Trophoblast cell (in vitro differentiated cells and primary cell): ENCODE measurements around the gene MTSS2.
"Not testable (repeated sequence)": the region's sequence is repeated elsewhere in the genome, so short reads cannot be mapped to it uniquely, and the experiment has no call there.

ENCODE experiments used
- DNase-seq, 2 donors: peaks; one replicate each; pipeline ENCODE4 v3.0.0-alpha.2; 2016
- H2AFZ ChIP-seq: 2 replicates; pipeline ENCODE4 v1.6.1; 2013; ENCODE audit warnings: low read length, moderate library complexity, mild to moderate bottlenecking; ENCODE audit not compliant: insufficient read depth, poor library complexity
- H2AK5ac ChIP-seq: 2 replicates; pipeline ENCODE4 v1.6.1; 2013; ENCODE audit warnings: mild to moderate bottlenecking, low read length
- H2BK120ac ChIP-seq: 2 replicates; pipeline ENCODE4 v1.6.1; 2013; ENCODE audit warnings: low read length, mild to moderate bottlenecking, moderate library complexity; ENCODE audit not compliant: insufficient read depth, poor library complexity
- H2BK12ac ChIP-seq: 2 replicates; pipeline ENCODE4 v1.6.1; 2013; ENCODE audit warnings: mild to moderate bottlenecking, low read length, moderate library complexity
- H2BK5ac ChIP-seq: 2 replicates; pipeline ENCODE4 v1.6.1; 2013; ENCODE audit warnings: low read length, low read depth, moderate library complexity, mild to moderate bottlenecking; ENCODE audit not compliant: poor library complexity
- H3K14ac ChIP-seq: 2 replicates; pipeline ENCODE4 v1.6.1; 2013; ENCODE audit warnings: mild to moderate bottlenecking, low read length
- H3K18ac ChIP-seq: 2 replicates; pipeline ENCODE4 v1.6.1; 2013; ENCODE audit warnings: mild to moderate bottlenecking, low read length
- H3K23ac ChIP-seq: 2 replicates; pipeline ENCODE4 v1.6.1; 2013; ENCODE audit warnings: low read length
- H3K27ac ChIP-seq: 2 replicates; pipeline ENCODE4 v1.5.1; 2013; ENCODE audit warnings: low read depth, mild to moderate bottlenecking, inconsistent platforms, low read length, moderate library complexity
- H3K27me3 ChIP-seq: 2 replicates; pipeline ENCODE4 v1.6.1; 2013; ENCODE audit warnings: inconsistent platforms, mild to moderate bottlenecking, low read length, moderate library complexity; ENCODE audit not compliant: insufficient read depth
- H3K36me3 ChIP-seq, 2 experiments: 1 replicate in 1 of 2; 2 replicates in 1 of 2; pipeline ENCODE4 v1.6.1; 2013; ENCODE audit warnings: low read length in 2 of 2, mild to moderate bottlenecking in 2 of 2, moderate library complexity in 1 of 2; ENCODE audit not compliant: insufficient read depth in 2 of 2, control insufficient read depth in 1 of 2
- H3K4ac ChIP-seq: 2 replicates; pipeline ENCODE4 v1.6.1; 2013; ENCODE audit warnings: low read depth, mild to moderate bottlenecking, low read length, moderate library complexity
- H3K4me1 ChIP-seq, 2 experiments: 1 replicate in 1 of 2; 2 replicates in 1 of 2; pipeline ENCODE4 v1.6.1; 2013; ENCODE audit warnings: low read length in 2 of 2, mild to moderate bottlenecking in 2 of 2, moderate library complexity in 1 of 2; ENCODE audit not compliant: insufficient read depth in 2 of 2, control insufficient read depth in 1 of 2
- H3K4me2 ChIP-seq: 2 replicates; pipeline ENCODE4 v1.6.1; 2013; ENCODE audit warnings: inconsistent platforms, mild to moderate bottlenecking, low read length, moderate library complexity
- H3K4me3 ChIP-seq: 2 replicates; pipeline ENCODE4 v1.5.1; 2013; ENCODE audit warnings: mild to moderate bottlenecking, low read depth, low read length, inconsistent platforms
- H3K79me1 ChIP-seq: one replicate; pipeline ENCODE4 v1.6.1; 2013; ENCODE audit warnings: low read length
- H3K79me2 ChIP-seq: 2 replicates; pipeline ENCODE4 v1.6.1; 2013; ENCODE audit warnings: low read length, mild to moderate bottlenecking; ENCODE audit not compliant: control insufficient read depth, insufficient read depth, poor library complexity
- H3K9ac ChIP-seq: 2 replicates; pipeline ENCODE4 v1.6.1; 2013; ENCODE audit warnings: mild to moderate bottlenecking, low read length
- H3K9me3 ChIP-seq: 2 replicates; pipeline ENCODE4 v1.6.1; 2013; ENCODE audit warnings: low read depth, mild to moderate bottlenecking, control low read depth, inconsistent platforms, low read length; ENCODE audit not compliant: insufficient read depth
- H4K12ac ChIP-seq: 2 replicates; pipeline ENCODE4 v1.6.1; 2013; ENCODE audit warnings: low read depth, mild to moderate bottlenecking, low read length, moderate library complexity
- H4K8ac ChIP-seq: 2 replicates; pipeline ENCODE4 v1.6.1; 2013; ENCODE audit warnings: low read depth, mild to moderate bottlenecking, low read length, moderate library complexity
- H4K91ac ChIP-seq: one replicate; pipeline ENCODE4 v1.6.1; 2013; ENCODE audit warnings: low read depth, mild to moderate bottlenecking, low read length, moderate library complexity
- WGBS: extraction: QIAGEN DNeasy Blood & Tissue Kit; methylation state at CpG from one replicate; pipeline ENCODE4 v1.1.7; 2013; ENCODE audit warnings: missing lambda C conversion rate; ENCODE audit not compliant: insufficient read length, insufficient coverage; ENCODE audit errors: extremely low coverage; 5-methylcytosine and 5-hydroxymethylcytosine counted together

The MTSS2 gene

DNA sequence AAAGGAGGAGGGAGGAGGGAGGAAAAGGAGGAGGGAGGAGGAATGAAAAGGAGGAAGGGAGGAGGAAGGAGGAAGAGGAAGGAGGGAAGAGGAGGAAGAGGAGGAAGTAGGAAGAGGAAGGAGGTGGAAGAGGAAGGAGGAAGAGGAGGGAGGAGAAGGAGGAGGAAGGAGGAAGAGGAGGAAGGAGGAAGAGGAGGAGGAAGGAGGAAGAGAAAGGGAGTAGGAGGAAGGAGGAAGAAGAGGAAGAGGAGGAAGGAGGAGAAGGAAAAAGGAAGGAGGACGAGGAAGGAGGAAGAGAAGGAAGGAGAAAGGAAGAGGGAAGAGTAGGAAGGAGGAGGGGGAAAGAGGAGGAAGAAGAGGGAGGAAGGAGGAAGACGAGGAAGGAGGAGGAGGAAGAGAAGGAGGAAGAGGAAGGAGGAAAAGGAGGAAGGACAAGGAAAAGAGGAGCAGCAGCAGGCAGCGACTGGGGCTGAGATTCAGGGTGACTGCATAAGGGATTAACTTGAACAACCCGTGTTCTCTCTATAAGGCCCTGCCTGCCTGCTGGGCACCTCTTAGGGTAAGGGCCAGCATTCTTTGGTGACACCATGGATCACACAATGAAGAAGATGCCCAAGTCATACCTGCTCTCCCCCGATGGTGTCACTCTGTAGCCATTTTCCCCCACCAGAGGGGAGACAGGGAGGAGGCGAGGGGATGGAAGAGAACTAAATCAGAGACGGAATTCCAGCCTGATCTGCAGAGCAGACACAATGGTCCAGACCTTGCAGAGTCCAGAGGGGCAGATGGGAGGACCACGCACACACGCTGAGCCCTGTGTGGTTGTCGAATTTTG lies 40.9 kb downstream of the MTSS2 start:
- H3K9ac ChIP-seq = no peak overlapping the region

DNA sequence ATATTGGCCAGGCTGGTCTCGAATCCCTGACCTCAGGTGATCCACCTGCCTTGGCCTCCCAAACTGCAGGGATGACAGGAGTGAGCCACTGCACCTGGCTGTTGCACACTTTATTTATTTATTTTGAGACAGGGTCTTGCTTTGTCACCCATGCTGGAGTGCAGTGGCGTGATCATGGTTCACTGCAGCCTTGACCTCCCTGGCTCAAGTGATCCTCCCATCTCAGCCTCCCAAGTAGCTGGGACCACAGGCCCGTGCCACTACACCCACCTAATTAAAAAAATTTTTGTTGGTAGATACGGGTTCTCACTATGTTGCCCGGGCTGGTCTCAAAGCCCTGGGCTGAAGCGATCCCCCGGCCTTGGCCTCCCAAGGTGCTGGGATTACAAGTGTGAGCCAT lies 42.6 kb downstream of the MTSS2 start:
- not testable (repeated sequence) for H3K4me1 ChIP-seq, H2BK5ac ChIP-seq, H3K27ac ChIP-seq, H3K4me2 ChIP-seq, H4K91ac ChIP-seq, H2BK120ac ChIP-seq, H3K36me3 ChIP-seq, H2AFZ ChIP-seq, H3K79me1 ChIP-seq, H3K18ac ChIP-seq, H3K9ac ChIP-seq, DNase-seq, H4K8ac ChIP-seq, H3K79me2 ChIP-seq, H4K12ac ChIP-seq, H3K23ac ChIP-seq, H3K14ac ChIP-seq, H3K9me3 ChIP-seq, H3K4ac ChIP-seq, H2AK5ac ChIP-seq, H3K4me3 ChIP-seq, H2BK12ac ChIP-seq, H3K27me3 ChIP-seq
- WGBS = no CpG with 5 or more reads among the region's 7 CpGs

More for the DNA sequence above, 40.9 kb downstream of the MTSS2 start:
- Histone ChIP-seq H3K4me2 (no peak overlapping the region), H3K18ac (no peak overlapping the region), H2BK5ac (no peak overlapping the region), H3K27ac (no peak overlapping the region), H3K14ac (no peak overlapping the region), H3K4ac (no peak overlapping the region), H3K79me1 (no peaks in the 10 kb centered on the region), H4K12ac (no peak overlapping the region), H2AFZ (no peak overlapping the region), H2BK120ac (no peak overlapping the region), H3K9me3 (peaks cover 4% of the 10 kb centered on the region), H2BK12ac (no peak overlapping the region), H3K23ac (no peak overlapping the region), H3K36me3 (no peaks in the 10 kb centered on the region), H3K4me1 (peaks cover 0 to 2% of the 10 kb centered on the region in 2 experiments), H3K4me3 (no peak overlapping the region), H4K91ac (no peak overlapping the region), H3K79me2 (no peaks in the 10 kb centered on the region), H3K27me3 (no peaks in the 10 kb centered on the region), H2AK5ac (no peak overlapping the region), H4K8ac (no peak overlapping the region)
- no peak for DNase-seq
- WGBS = no CpG with 5 or more reads among the region's 10 CpGs

DNA sequence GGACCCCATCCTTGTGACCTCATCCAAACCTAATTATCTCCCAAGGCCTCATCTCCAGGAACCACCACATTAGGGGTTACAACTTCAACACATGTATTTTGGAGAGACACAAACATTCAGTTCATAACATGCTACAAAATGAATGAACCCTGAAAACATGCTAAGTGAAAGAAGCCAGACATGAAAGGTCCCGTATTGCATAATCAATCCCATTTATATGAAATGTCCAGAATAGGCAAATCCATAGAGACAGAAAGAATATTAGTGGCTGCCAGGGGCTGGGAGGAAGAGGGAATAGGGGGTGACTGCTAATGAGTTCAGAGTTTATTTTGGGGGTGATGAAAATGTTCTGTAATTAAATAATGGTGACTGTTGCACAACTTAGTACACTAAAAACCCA lies 43.2 kb downstream of the MTSS2 start:
- Histone ChIP-seq H3K14ac (no peak overlapping the region), H4K91ac (no peak overlapping the region), H3K4me3 (no peak overlapping the region), H3K4me1 (peaks cover 0 to 5% of the 10 kb centered on the region in 2 experiments), H3K36me3 (no peaks in the 10 kb centered on the region), H2AFZ (no peak overlapping the region), H3K18ac (no peak overlapping the region), H3K4me2 (no peak overlapping the region), H2BK120ac (no peak overlapping the region), H2BK12ac (no peak overlapping the region), H3K4ac (no peak overlapping the region), H4K12ac (no peak overlapping the region), H3K23ac (no peak overlapping the region), H3K27ac (no peak overlapping the region), H2BK5ac (no peak overlapping the region), H3K9ac (no peak overlapping the region), H3K79me2 (no peaks in the 10 kb centered on the region), H3K9me3 (no peaks in the 10 kb centered on the region), H2AK5ac (no peak overlapping the region), H4K8ac (no peak overlapping the region), H3K27me3 (no peaks in the 10 kb centered on the region), H3K79me1 (no peaks in the 10 kb centered on the region)
- no CpG with 5 or more reads among the region's 1 CpG for WGBS
- DNase-seq = no peak

DNA sequence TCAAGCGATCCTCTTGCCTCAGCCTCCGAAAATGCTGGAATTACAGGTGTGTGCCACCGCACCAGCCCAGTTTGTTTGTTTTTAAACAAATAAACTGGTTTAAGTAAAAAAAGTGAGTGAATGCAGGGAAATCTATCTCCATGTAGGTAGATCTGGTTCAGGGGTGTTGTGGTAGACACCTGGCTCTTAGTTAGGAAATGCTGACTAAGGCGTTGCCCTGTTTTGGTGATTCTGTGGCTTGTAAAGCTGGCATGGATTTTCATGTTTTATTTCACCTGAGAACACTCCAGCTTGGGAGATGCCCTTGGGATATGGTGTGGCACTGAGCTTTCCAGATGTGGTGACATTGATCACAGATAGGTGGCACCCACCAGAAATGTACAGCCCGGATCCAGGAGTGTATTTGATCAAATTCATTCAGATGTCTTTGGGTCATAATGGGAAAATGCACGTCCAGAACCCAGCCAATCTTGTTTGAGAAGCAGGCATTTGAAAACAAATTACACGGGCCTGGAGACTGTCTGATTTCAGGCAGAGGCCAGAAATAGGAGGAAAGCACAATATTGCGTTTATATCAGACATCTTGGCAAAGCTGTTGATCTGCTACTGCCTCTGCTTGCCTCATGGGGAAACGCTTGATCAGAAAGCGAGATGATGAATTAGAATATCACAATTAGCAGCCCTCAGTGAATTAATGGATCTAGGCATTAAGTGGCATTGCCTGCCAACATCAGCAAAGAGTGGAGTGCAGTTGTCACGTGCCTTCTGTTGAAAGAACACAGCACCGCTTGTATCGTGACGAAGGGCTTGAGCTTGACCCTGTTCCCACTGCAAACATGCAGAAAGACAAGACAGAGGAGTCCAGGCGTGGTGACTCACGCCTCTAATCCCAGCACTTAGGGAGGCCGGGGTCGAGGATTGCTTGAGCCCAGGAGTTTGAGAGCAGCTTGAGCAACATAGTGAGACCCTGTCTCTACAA lies 46.8 kb downstream of the MTSS2 start:
- Histone ChIP-seq H3K14ac (no peak overlapping the region), H3K4me2 (peak overlapping the region; percentile 8), H2BK120ac (no peak overlapping the region), H3K4me1 (peaks cover 0 to 3% of the 10 kb centered on the region in 2 experiments), H3K23ac (no peak overlapping the region), H3K36me3 (no peaks in the 10 kb centered on the region), H2AFZ (no peak overlapping the region), H3K4me3 (no peak overlapping the region), H3K79me2 (no peaks in the 10 kb centered on the region), H3K9ac (no peak overlapping the region), H3K9me3 (no peaks in the 10 kb centered on the region), H4K8ac (no peak overlapping the region), H3K4ac (no peak overlapping the region), H2BK12ac (no peak overlapping the region), H4K91ac (no peak overlapping the region), H3K27ac (no peak overlapping the region), H3K79me1 (no peaks in the 10 kb centered on the region), H3K18ac (no peak overlapping the region), H4K12ac (no peak overlapping the region), H2AK5ac (no peak overlapping the region), H2BK5ac (no peak overlapping the region), H3K27me3 (no peaks in the 10 kb centered on the region)
- DNase-seq = peak; percentile 40 to 80
- WGBS = no CpG with 5 or more reads among the region's 18 CpGs
